IPS-15b (cell line): ENCODE data around the gene TFDP1.

ENCODE experiments used
- H3K27me3 ChIP-seq: one replicate; pipeline ENCODE4 v1.6.1; 2013; ENCODE audit warnings: low read length; ENCODE audit not compliant: control insufficient read depth, insufficient read depth
- H3K36me3 ChIP-seq: one replicate; pipeline ENCODE4 v1.6.1; 2013; ENCODE audit warnings: low read length; ENCODE audit not compliant: control insufficient read depth, insufficient read depth
- H3K4me1 ChIP-seq: one replicate; pipeline ENCODE4 v1.6.1; 2013; ENCODE audit warnings: mild to moderate bottlenecking, low read length; ENCODE audit not compliant: control insufficient read depth, insufficient read depth
- H3K4me3 ChIP-seq: one replicate; pipeline ENCODE4 v1.5.1; 2013; ENCODE audit warnings: low read depth, low read length
- H3K9ac ChIP-seq: one replicate; pipeline ENCODE4 v1.6.1; 2013; ENCODE audit warnings: low read depth, mild to moderate bottlenecking, low read length
- H3K9me3 ChIP-seq: one replicate; pipeline ENCODE4 v1.6.1; 2013; ENCODE audit warnings: mild to moderate bottlenecking, low read length; ENCODE audit not compliant: control insufficient read depth, insufficient read depth

The TFDP1 gene

DNA sequence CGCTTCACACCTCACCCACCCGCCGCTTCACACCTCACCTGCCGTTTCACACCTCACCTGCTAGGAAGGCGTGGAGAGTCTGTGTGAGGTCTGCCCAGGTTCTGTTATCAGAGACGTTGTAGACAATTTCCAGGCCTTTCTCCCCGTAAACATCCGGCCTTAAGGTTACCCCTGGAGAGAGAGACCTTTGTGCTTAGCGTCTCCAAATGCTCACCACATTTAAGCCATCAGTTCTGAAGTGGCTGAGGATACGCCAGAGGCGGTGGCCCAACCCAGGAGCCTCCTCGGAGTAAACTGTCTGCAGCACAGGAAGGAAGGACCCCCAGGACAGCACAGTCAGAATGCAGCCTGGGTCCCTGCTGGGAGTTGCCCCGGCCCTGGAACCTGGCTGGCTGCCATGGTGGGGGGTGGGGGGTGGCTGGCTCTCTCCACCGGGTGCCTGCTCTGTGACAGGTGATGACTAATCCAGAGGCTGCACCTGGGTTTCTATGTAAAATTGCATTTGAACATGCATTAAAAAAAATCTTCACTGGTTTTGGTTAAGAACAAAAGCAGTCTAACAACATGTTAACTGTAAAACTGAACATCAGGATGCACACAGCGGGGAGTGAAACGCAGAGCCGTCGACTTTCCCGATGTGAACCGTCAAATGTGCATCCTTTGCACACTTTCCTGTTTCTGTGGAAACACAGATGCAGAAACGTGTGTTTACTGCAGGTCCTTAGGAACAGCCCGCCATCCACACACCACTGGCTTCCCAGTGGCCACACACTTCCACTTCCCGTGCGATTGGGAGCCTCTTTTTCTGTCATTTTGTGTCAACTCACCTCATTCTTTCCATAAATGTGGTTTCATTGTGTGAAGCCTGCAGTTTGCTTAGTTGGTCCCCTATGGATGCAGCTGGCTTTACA, 69.0 kb downstream of the TFDP1 start:
- Histone ChIP-seq H3K4me1 (no peaks in the 10 kb centered on the region), H3K9me3 (no peaks in the 10 kb centered on the region), H3K27me3 (no peaks in the 10 kb centered on the region), H3K4me3 (no peak overlapping the region), H3K9ac (no peak overlapping the region), H3K36me3 (no peaks in the 10 kb centered on the region)

DNA sequence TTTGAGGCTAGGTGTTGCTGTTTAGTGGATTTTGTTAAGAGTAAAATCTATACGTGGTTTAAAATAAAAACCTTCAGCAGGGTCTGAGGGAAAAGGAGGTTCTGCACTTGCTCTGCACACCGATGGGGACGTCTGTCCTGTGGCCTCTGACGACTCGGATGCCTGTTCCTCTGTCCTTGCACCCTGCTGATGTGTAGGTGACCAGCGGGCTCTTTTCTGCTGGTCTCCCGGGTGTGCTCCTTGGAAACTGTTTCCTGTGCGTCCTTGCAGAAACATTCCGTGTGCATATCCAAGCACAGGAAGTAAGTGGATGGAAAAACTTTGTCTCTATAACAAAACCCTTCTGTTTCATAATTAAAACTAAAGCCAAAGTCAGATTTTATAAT, 69.6 kb downstream of the TFDP1 start:
- Histone ChIP-seq H3K4me3 (no peak overlapping the region), H3K27me3 (no peaks in the 10 kb centered on the region), H3K9ac (no peak overlapping the region), H3K4me1 (no peaks in the 10 kb centered on the region), H3K36me3 (no peaks in the 10 kb centered on the region), H3K9me3 (no peaks in the 10 kb centered on the region)

- H3K9me3 ChIP-seq = no peaks in the 10 kb centered on the region
- H3K36me3 ChIP-seq = no peaks in the 10 kb centered on the region
- no peak overlapping the region for H3K4me3 ChIP-seq
- H3K9ac ChIP-seq = no peak overlapping the region
- H3K4me1 ChIP-seq = no peaks in the 10 kb centered on the region
- H3K27me3 ChIP-seq = no peaks in the 10 kb centered on the region
Measured at GRCh38 chr13:113654591-113655345, 70.2 kb downstream of the TFDP1 start.

DNA sequence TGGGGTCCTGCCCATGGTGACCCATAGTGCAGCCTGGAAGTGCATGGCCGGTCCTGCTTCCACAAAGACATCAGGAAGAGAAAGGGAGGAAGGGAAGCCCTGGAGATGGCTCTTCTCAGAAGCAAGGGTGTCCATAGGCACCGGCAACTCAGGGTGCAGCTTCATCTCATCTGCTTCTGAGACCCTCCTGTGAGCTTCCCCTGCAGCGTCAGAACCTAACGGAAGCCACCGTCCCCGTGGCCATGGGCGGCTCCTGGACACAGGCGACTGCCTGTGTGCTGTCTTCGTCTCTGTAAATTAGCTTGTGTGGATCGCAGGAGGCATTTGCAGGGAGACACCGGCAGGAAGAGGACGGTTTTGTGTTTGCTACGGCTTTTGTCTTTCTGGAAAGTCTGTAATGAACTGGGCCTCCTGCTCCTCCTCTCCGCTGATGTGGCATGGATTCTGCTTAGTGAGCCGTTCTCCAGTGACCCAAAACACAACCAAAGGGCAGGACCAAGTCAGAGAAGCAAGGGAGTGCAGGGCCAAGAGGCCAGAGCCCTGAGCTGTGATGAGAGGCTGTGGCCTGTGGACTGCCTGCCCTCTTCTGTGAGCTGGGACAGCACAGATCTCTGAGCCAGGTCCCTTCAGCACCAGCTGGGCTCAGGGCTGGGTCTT, 70.9 kb downstream of the TFDP1 start:
- Histone ChIP-seq H3K27me3 (no peaks in the 10 kb centered on the region), H3K4me3 (no peak overlapping the region), H3K9ac (no peak overlapping the region), H3K36me3 (no peaks in the 10 kb centered on the region), H3K4me1 (no peaks in the 10 kb centered on the region), H3K9me3 (no peaks in the 10 kb centered on the region)

DNA sequence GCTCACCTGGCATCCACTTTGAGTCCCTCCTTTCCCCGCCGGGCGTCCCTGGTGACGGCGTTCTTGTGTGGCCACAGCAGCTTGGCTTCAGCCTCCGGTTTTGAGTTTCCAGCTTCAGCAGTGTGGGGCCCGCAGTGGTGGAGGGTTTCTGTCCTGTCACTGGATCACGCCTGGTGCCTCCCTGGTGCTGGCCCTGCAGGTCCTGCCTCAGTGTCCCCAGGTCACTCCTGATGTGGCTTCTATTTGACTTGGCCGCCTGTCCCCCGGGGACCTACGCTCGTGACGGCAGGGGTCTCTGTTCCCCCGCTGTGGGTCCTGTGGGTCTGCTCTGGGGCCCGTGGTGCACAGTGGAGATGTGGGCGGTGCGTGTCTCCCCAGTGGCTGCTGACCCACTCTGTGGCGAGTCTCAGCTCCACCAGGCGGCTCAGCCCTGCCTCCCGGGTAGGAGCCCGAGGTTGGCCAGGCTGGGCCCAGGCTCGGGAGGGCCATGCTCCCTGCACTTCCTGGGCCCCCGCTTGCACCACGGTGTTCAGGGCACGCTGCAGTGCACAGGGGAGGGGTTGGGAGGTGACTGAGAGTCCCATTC, 71.5 kb downstream of the TFDP1 start:
- H3K27me3 ChIP-seq = no peaks in the 10 kb centered on the region
- H3K36me3 ChIP-seq = no peaks in the 10 kb centered on the region
- no peak overlapping the region for H3K9ac ChIP-seq
- H3K4me1 ChIP-seq = no peaks in the 10 kb centered on the region
- H3K4me3 ChIP-seq = no peak overlapping the region
- H3K9me3 ChIP-seq = no peaks in the 10 kb centered on the region

DNA sequence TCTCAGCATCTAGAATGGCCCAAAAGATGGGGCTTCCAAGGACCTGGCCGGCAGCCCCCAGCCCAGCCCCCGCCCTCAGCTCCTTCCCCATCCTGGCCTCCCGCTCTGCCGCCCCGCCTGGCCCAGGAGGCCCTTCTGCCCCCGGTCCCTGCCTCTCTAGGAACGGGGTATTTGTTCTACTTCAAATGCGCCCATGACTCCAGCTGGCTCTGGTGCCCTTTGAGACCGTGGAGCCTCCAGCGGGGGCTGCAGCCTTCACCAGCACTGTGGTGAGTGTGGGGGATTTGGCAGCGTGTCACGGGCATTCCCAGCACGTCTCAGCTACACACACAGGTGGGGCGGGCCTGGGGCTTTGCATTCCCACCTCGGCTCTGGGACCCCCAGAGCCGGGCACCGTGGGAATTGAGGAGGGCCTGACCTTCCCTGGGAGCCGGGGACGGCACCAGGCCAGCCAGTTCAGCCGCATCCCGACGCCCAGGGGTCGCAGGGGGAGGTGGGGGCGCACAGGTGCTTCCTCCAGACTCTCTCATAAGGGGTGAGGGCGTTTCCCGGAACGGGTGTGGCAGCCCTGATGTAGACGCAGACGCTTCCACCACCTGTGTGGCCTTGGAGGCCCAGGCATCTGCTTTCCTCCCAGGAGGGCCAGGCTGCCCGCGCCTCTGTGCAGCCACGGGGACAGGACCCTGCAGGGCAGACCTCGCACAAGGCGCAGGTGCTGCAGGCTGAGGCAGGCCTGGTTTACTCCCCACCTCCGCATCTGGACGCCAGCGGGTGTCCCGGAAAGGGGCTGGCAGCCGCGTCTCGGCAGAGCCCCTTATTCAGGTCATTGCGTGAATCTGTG, 72.5 kb downstream of the TFDP1 start:
- Histone ChIP-seq H3K27me3 (no peaks in the 10 kb centered on the region), H3K9me3 (no peaks in the 10 kb centered on the region), H3K36me3 (no peaks in the 10 kb centered on the region), H3K4me1 (no peaks in the 10 kb centered on the region), H3K4me3 (no peak overlapping the region), H3K9ac (no peak overlapping the region)

DNA sequence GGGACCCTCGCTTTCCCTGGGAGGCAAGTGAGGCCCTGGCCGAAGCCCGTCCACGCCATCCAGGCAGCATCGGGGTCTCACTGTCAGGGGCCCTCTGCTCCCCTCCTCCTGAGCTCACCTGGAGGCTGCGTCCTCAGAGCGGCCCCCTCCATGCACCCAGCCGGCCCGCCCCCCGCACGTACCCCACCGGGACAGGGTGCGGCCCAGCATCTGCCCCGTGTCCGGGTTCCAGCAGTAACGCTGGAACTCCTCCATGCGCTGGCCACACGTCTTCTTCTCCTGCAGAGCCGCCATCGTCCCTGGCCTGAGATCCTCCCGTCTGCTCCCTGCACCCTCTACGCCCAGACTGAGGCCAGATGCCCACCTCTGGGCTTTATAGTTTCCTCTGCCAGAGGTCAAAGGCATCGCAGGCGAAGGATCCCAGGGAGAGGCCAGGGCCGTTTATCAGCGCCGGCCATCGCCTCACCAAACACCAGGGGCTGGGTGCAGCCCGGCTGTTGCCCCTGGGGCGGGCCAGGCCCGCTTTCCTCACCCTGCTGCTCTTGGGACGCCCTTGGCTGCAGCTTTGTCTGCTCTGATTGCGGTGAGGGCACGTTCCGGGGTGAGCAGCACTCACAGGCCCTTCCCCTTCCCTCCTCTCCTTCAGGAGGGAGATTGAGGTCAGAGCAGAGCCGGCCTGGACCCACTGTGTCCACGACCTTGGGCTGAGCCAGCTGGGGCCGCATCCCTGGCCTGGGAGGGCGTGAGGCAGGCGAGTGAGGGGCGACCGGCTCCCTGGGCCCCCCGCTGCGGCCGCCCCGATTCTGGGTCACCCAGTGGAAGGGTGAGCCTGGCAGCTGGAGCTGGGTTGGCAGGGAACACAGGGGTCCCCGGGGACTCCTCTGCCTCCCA, 73.5 kb downstream of the TFDP1 start, which contains the start of gene ATP4B:
TSS of gene ATP4B (minus strand) at position 348 of the 891 bp plus-strand sequence. CDS start at position 294, 54 bp downstream.
- no peak within 1 kb of the TSS for H3K9ac ChIP-seq
- H3K4me1 ChIP-seq = no peaks in the 10 kb centered on the region
- no peak within 1 kb of the TSS for H3K4me3 ChIP-seq
- no peaks in the 10 kb centered on the region for H3K36me3 ChIP-seq
- no peaks in the 10 kb centered on the region for H3K9me3 ChIP-seq
- H3K27me3 ChIP-seq = no peaks in the 10 kb centered on the region

GRCh38 chr13:113658836-113659235, 74.3 kb downstream of the TFDP1 start:
- Histone ChIP-seq H3K4me3 (no peak overlapping the region), H3K36me3 (no peaks in the 10 kb centered on the region), H3K4me1 (no peaks in the 10 kb centered on the region), H3K9ac (no peak overlapping the region), H3K9me3 (no peaks in the 10 kb centered on the region), H3K27me3 (no peaks in the 10 kb centered on the region)

DNA sequence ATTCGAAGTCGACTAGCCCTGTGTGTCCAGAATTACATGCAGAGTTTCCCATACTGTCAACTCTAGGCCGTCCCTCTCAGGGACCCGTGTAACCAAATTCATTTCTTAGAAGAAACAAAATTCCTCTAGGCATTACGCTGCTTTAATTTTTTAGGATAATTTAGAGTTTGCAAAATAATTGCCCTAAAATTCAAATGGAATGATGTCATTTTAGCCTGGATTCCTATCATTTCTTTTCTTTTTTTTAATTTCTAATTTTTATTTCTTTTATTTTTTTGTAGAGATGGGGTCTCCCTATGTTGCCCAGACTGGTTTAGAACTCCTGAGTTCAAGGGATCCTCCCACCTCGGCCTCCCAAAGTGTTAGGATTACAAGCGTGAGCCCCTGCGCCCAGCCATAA, 74.8 kb downstream of the TFDP1 start:
- Histone ChIP-seq H3K4me1 (no peaks in the 10 kb centered on the region), H3K27me3 (no peaks in the 10 kb centered on the region), H3K9me3 (no peaks in the 10 kb centered on the region), H3K9ac (no peak overlapping the region), H3K4me3 (no peak overlapping the region), H3K36me3 (no peaks in the 10 kb centered on the region)

DNA sequence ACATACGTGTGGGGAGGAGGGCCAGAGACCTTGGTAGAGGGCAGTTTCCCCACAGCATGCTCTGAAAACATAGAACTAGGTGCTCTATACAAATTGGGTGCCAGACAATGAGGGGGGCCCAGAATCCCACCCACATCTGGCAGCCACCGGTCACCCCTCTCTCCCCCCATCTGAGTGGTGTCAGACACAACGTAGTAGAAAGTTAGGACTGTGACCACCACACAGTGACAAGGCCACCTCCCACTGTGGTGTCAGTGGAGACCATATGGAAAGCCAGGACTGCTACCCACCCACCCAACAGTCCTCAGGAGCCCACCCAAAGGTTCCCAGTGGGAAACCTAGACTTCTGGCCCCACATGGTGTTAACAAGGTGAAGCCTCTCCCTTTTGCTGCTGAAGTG, 75.5 kb downstream of the TFDP1 start:
- Histone ChIP-seq H3K9me3 (no peaks in the 10 kb centered on the region), H3K36me3 (no peaks in the 10 kb centered on the region), H3K27me3 (no peaks in the 10 kb centered on the region), H3K4me1 (no peaks in the 10 kb centered on the region), H3K9ac (no peak overlapping the region), H3K4me3 (no peak overlapping the region)
